ENCODE data around the gene C3orf22.

C3orf22 gene

GRCh38 chr3:126556637-126557414 is 1.9 kb downstream of the C3orf22 start:
- Histone ChIP-seq H3K27ac (ENCODE audit: low read depth, low read length) (no peak overlapping the region), H3K4me1 (ENCODE audit: control insufficient read depth, insufficient read depth, low read length) (no peaks in the 10 kb centered on the region), H3K36me3 (ENCODE audit: control insufficient read depth, insufficient read depth, low read length) (no peaks in the 10 kb centered on the region), H3K9ac (ENCODE audit: low read length) (no peak overlapping the region), H3K27me3 (ENCODE audit: control insufficient read depth, insufficient read depth, low read length) (no peaks in the 10 kb centered on the region), H3K9me3 (ENCODE audit: control insufficient read depth, insufficient read depth, low read depth, low read length) (no peaks in the 10 kb centered on the region), H3K4me3 (ENCODE audit: low read depth, low read length) (no peak overlapping the region)

GRCh38 chr3:126555795-126556636 is 2.7 kb downstream of the C3orf22 start:
- Histone ChIP-seq H3K9ac (ENCODE audit: low read length) (no peak overlapping the region), H3K4me3 (ENCODE audit: low read depth, low read length) (no peak overlapping the region), H3K9me3 (ENCODE audit: control insufficient read depth, insufficient read depth, low read depth, low read length) (no peaks in the 10 kb centered on the region), H3K36me3 (ENCODE audit: control insufficient read depth, insufficient read depth, low read length) (no peaks in the 10 kb centered on the region), H3K4me1 (ENCODE audit: control insufficient read depth, insufficient read depth, low read length) (no peaks in the 10 kb centered on the region), H3K27ac (ENCODE audit: low read depth, low read length) (no peak overlapping the region), H3K27me3 (ENCODE audit: control insufficient read depth, insufficient read depth, low read length) (no peaks in the 10 kb centered on the region)

- Histone ChIP-seq H3K27me3 (ENCODE audit: control insufficient read depth, insufficient read depth, low read length) (no peaks in the 10 kb centered on the region), H3K4me3 (ENCODE audit: low read depth, low read length) (no peak overlapping the region), H3K36me3 (ENCODE audit: control insufficient read depth, insufficient read depth, low read length) (no peaks in the 10 kb centered on the region), H3K9me3 (ENCODE audit: control insufficient read depth, insufficient read depth, low read depth, low read length) (no peaks in the 10 kb centered on the region), H3K4me1 (ENCODE audit: control insufficient read depth, insufficient read depth, low read length) (peaks cover 7% of the 10 kb centered on the region; the same call in 1 of the 2 replicates), H3K27ac (ENCODE audit: low read depth, low read length) (no peak overlapping the region), H3K9ac (ENCODE audit: low read length) (no peak overlapping the region)
These were observed 3.9 kb downstream of the C3orf22 start for GRCh38 chr3:126554560-126555525.

- H3K36me3 ChIP-seq (ENCODE audit: control insufficient read depth, insufficient read depth, low read length), result no peaks in the 10 kb centered on the region
- H3K27ac ChIP-seq (ENCODE audit: low read depth, low read length), result no peak overlapping the region
- H3K9ac ChIP-seq (ENCODE audit: low read length), result no peak overlapping the region
- H3K9me3 ChIP-seq (ENCODE audit: control insufficient read depth, insufficient read depth, low read depth, low read length), result no peaks in the 10 kb centered on the region
- no peak overlapping the region for H3K4me3 ChIP-seq (ENCODE audit: low read depth, low read length)
- peaks cover 20% of the 10 kb centered on the region for H3K4me1 ChIP-seq (ENCODE audit: control insufficient read depth, insufficient read depth, low read length)
- H3K27me3 ChIP-seq (ENCODE audit: control insufficient read depth, insufficient read depth, low read length), result no peaks in the 10 kb centered on the region
These were observed 5.2 kb downstream of the C3orf22 start for GRCh38 chr3:126553284-126554084.

GRCh38 chr3:126552688-126553283 is 5.9 kb downstream of the C3orf22 start:
- H3K9ac ChIP-seq (ENCODE audit: low read length), result no peak overlapping the region
- H3K9me3 ChIP-seq (ENCODE audit: control insufficient read depth, insufficient read depth, low read depth, low read length), result no peaks in the 10 kb centered on the region
- no peaks in the 10 kb centered on the region for H3K36me3 ChIP-seq (ENCODE audit: control insufficient read depth, insufficient read depth, low read length)
- H3K4me1 ChIP-seq (ENCODE audit: control insufficient read depth, insufficient read depth, low read length), result peaks cover 25% of the 10 kb centered on the region
- H3K4me3 ChIP-seq (ENCODE audit: low read depth, low read length), result no peak overlapping the region
- no peak overlapping the region for H3K27ac ChIP-seq (ENCODE audit: low read depth, low read length)
- no peaks in the 10 kb centered on the region for H3K27me3 ChIP-seq (ENCODE audit: control insufficient read depth, insufficient read depth, low read length)

- no peak overlapping the region for H3K27ac ChIP-seq (ENCODE audit: low read depth, low read length)
These were observed 6.7 kb downstream of the C3orf22 start for GRCh38 chr3:126551839-126552687.

GRCh38 chr3:126551121-126551838 is 7.5 kb downstream of the C3orf22 start:
- no peaks in the 10 kb centered on the region for H3K36me3 ChIP-seq (ENCODE audit: control insufficient read depth, insufficient read depth, low read length)
- H3K9ac ChIP-seq (ENCODE audit: low read length), result no peak overlapping the region
- no peak overlapping the region for H3K27ac ChIP-seq (ENCODE audit: low read depth, low read length)
- no peak overlapping the region for H3K4me3 ChIP-seq (ENCODE audit: low read depth, low read length)
- no peaks in the 10 kb centered on the region for H3K27me3 ChIP-seq (ENCODE audit: control insufficient read depth, insufficient read depth, low read length)
- peaks cover 27% of the 10 kb centered on the region for H3K4me1 ChIP-seq (ENCODE audit: control insufficient read depth, insufficient read depth, low read length)
- H3K9me3 ChIP-seq (ENCODE audit: control insufficient read depth, insufficient read depth, low read depth, low read length), result no peaks in the 10 kb centered on the region

More at GRCh38 chr3:126551839-126552687, 6.7 kb downstream of the C3orf22 start:
- no peak overlapping the region for H3K4me3 ChIP-seq (ENCODE audit: low read depth, low read length)
- no peaks in the 10 kb centered on the region for H3K27me3 ChIP-seq (ENCODE audit: control insufficient read depth, insufficient read depth, low read length)
- no peaks in the 10 kb centered on the region for H3K9me3 ChIP-seq (ENCODE audit: control insufficient read depth, insufficient read depth, low read depth, low read length)
- H3K4me1 ChIP-seq (ENCODE audit: control insufficient read depth, insufficient read depth, low read length), result peaks cover 27% of the 10 kb centered on the region
- H3K36me3 ChIP-seq (ENCODE audit: control insufficient read depth, insufficient read depth, low read length), result no peaks in the 10 kb centered on the region
- H3K9ac ChIP-seq (ENCODE audit: low read length), result no peak overlapping the region

- Histone ChIP-seq H3K27ac (ENCODE audit: low read depth, low read length) (no peak overlapping the region), H3K36me3 (ENCODE audit: control insufficient read depth, insufficient read depth, low read length) (no peaks in the 10 kb centered on the region), H3K9me3 (ENCODE audit: control insufficient read depth, insufficient read depth, low read depth, low read length) (no peaks in the 10 kb centered on the region), H3K4me3 (ENCODE audit: low read depth, low read length) (no peak overlapping the region), H3K4me1 (ENCODE audit: control insufficient read depth, insufficient read depth, low read length) (peaks cover 27% of the 10 kb centered on the region), H3K27me3 (ENCODE audit: control insufficient read depth, insufficient read depth, low read length) (no peaks in the 10 kb centered on the region), H3K9ac (ENCODE audit: low read length) (no peak overlapping the region)
These were observed 8.2 kb downstream of the C3orf22 start for GRCh38 chr3:126550488-126551051.

Data from HUES6 (cell line).